Right ventricle myocardium inferior (tissue), 1 donor: ENCODE results near the gene CAT. TPM values are rescaled to one million over a fixed set of nuclear protein-coding genes. Genes with fewer than 3 reads are reported as not detected.
A peak's percentile ranks its signal among the peaks of the same experiment; 100 is the strongest.
"Not testable (repeated sequence)": the region's sequence is repeated elsewhere in the genome, so short reads cannot be mapped to it uniquely, and the experiment has no call there.

ENCODE experiments used
- ATAC-seq: fragments of 200-7000 bp; cut with Tn5 transposase; one replicate; pipeline ENCODE4 v1.9.1; 2020; ENCODE audit warnings: mild to moderate bottlenecking, moderate library complexity
- DNase-seq: peaks from one replicate; pipeline ENCODE4 v3.0.0; 2021; ENCODE audit errors: missing footprints
- intact Hi-C: fragments of 100-400 bp; cut with DNase I; formaldehyde crosslinking; loops from one replicate; pipeline ENCODE4 v1.11.0; 2022
- total RNA-seq: library from RNA; stranded (reverse); fragmentation: NEBNext Ultra II Directional; extraction: Animal tissue kit (Norgen Biotek cat#: 25700); gene quantifications from one replicate; pipeline ENCODE4 v1.2.1, GENCODE V29; 2021
- donor health status: DM: no; HTN: yes; CAD: no; lungs with severe emphysema.

Gene CAT
- total RNA-seq, 1 donor from 2014 or later: 152 TPM

DNA sequence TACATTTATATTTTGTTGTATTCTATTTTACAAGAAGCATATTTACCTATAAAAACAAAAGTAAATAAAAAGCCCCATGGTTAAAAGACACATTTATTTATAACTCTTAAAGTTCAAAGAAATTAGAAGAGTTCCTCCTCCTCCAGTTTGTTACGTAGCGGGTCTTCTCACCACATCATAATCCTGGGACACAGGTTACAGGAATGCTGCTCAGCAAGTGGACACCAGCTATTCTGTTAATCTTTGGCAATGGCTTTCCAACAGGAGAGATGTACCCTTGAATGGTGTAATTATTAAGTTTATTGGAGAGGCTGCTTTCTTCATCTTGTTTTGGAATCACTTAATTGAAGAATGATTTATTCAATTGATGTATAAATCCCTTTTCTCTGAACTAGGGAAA, 19.6 kb upstream of the CAT start:
- intact Hi-C loops: no loop called here

DNA sequence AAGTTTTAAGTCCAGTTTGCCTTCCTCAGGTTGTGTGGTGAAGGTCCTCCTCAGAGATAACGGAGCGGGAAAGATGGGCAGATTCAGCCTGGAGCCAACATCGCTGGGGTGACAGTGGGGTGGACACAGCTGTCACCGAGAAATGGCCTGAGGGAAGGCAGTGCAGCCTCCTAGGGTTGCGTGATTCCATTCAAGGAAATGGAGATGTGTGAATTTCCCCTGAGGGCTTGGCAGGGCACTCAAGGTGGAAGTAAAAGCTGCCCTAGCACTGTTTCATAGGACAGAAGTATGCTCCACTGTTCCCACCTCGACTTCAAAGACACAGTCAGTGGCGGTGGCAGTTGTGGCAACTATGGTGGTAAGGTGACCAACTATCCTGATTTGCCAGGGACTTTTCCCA, 15.4 kb upstream of the CAT start:
- DNase-seq (no peak), ATAC-seq (no peak)
- intact Hi-C loops: no loop called here

More for the DNA sequence above, 19.6 kb upstream of the CAT start:
- ATAC-seq: no peak
- DNase-seq: no peak

DNA sequence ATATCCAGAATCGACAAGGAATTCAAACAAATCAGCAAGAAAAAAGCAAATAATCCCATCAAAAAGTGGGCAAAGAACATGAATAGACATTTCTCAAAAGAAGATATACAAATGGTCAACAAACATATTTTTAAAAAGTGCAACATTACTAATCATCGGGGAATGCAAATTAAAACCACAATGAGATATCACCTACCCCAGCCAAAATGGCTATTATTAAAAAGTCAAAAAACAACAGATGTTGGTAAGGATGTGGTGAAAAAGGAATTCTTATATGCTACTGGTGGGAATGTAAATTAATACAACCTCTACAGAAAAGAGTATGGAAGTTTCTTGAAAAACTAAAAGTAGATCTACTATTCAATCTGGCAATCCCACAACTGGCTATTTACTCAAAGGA, 13.9 kb upstream of the CAT start:
- ATAC-seq, intact Hi-C loops, DNase-seq: not testable (repeated sequence)

DNA sequence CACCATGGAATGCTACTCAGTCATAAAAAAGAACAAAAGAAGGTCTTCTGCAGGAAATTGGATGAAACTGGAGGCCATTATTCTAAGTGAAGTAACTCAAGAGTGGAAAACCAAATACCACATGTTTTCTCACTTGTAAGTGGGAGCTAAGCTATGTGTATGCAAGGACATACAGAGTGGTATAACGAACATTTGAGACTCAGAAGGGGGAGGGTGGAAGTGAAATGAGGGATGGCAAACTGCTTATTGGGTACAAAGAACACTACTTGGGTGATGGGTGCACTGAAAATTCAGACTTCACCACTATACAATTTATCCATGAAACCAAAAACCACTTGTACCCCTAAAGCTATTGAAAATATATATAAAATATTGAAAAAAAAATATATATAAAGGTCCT, 13.4 kb upstream of the CAT start:
- intact Hi-C loops: no loop called here
- no peak for DNase-seq
- no peak for ATAC-seq

DNA sequence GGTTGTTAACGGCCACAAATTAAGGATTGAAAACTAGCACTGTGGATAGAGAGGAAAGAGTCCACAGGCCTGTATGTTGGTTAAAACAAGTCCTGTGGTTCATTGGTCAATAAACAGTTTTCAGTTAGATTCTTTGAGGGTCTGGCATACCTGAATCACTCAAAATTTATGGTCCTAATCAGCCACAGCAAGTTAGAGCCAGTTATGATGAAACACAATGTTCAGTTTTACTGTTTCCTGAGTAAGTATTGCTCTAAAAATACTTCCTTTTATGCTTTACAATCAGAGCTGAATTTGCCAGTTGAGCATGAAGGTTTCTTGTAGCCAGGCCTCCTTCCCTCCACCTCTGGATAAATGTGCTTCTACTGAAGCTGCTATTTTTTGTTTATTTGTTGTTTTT, 12.9 kb upstream of the CAT start:
- no peak for ATAC-seq
- intact Hi-C loops: no loop called here

DNA sequence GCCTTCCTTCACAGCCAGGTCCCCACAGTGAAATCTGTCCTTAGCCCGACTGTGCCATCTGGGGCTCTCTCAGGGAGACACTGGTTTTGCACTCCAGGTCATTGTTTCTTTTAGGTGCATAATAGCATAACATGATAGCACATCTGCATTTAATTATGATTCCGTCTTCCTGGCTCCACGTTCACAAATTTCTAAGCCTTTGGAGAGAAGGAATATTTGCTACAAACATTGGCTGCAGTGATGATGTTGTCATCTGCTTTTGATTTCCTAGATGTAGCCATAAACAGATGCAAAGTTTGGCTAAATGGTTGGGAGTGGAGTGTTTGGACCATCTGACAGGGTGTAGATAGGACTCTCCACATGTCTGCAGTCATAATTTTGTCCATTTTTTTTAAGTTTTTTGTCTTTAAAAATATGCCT, 12.0 kb upstream of the CAT start:
- peak; percentile 83 for ATAC-seq
- intact Hi-C loops: no loop called here
- DNase-seq: no peak

More for the DNA sequence above, 12.9 kb upstream of the CAT start:
- DNase-seq: no peak

DNA sequence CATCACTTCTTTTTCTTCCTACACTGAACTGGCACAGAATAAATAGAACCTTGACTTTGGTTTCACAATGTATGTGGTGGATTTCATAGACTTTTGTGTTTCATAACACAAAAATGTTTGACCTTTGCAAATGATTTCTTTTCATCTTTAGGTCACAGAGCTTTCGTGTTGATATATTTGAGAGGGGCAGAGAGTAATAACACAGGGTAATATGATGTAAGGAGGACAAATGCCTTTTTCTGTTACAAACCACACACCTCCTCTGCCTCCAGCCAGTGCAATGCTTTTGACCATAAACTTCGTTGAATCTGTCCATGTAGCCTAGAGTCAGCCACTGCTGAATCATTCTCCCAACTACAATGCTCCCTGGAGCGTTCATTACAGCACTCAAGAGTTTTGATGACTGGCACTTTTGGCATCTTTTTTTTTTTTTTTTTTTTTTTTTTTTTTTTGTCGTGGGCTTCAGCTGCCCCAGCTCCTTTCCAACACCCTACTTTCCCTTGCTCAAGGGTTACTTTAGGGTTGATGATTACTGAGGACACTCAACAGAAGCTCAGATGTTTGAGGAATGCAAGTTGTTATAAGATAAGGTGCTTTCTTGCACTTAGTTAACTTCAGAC, 11.4 kb upstream of the CAT start:
- intact Hi-C loops: no loop called here
- ATAC-seq: peak; percentile 48
- no peak for DNase-seq

DNA sequence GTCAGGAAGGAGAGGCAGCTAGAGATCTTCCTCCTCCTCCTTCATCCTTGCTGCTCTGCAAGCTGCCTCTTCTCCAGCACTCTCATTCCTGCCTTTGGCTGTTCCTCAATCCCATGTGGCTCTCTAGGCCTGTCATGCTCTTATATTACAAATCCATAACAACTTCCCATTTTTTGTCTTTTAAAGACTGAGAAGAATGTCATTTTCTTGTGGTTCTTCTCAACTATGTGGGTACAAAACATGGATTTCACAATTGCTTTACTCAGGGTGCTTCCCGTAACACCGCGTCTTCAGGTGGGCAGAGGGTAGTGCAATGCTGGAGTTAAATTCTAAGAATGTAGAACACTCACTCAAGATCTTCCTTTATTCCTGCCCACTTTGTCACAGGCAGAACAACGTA, 6.8 kb upstream of the CAT start:
- DNase-seq: no peak
- no peak for ATAC-seq
- intact Hi-C loops: no loop called here

DNA sequence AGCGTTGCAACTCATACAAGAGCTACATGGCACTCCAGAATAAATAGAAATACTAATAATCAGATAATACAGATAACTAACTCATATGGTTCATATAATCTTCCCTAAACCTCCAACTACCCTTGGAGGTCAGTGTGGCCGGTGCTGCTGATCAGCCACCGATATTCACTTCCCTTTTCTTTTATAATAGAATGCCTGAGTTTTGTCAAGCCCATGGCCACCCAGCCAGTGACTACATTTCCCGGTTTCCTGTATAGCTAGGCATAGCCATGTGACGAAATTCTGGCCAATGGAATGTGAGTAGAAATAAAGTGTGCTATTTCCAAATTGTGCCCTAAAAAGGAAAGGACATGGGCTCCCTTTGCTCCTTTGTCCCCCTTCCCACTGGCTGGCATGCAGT, 5.9 kb upstream of the CAT start:
- DNase-seq: no peak
- intact Hi-C loops: no loop called here
- no peak for ATAC-seq

DNA sequence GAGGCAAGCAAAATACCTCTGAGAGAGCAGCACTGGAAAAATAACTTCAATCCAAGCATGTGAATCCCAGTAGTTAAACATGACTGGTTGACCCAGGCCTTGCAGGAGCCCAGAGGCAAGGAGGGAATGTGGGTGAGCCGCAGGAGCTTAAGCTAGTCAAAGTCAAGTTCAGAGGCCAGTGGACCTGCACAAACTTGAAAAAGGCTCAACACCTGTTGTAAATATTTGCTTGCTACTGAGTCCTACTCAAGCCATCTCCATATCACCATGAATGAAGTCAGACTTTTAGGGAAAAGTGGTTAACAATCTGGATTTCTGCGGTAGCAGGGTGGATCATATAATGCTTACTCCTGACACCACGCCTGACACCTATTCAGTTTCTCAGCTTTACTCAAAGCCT, 4.8 kb upstream of the CAT start:
- ATAC-seq: no peak
- no peak for DNase-seq
- intact Hi-C loops: no loop called here

DNA sequence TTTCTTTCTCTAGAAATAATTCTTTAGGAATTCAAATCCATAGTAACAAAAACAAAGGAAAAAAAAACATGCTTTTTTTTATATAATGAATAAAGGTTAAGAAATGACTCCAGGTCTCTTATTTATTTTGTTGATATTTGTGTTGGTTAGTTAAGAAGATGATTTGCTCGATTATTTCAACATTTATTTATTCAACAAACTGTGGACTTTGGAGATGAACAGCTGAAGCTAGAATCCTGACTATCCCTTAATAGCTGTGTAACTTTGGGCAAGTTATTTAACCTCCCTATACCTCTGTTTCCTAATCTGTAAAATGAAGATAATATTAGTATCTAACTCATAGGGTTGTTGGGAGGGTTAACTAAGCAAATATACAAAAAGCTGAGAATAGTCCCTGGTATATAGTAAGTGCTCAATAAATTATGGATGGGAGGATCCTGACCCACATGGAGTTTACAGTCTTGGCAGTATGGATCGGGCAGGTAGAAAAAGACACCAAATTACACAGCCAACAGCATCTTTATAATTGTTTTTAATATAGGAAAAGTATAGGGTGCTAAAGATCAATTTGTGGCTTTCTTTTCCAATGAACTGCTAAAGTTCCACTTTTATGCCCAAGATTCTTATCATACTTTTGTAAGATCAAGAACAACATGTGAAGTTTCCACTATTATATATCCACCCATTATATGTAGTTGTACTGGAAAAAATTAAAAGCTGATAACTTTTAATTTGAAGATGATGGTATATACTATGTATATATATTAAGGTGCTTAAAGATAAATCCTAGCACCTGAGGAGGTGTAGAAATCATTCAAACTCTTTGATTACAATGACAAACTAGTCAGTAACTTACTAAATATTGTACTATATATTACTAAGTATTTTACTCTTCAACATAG, 1.3 kb upstream of the CAT start:
- DNase-seq (no peak), ATAC-seq (no peak)
- intact Hi-C loops: no loop called here

DNA sequence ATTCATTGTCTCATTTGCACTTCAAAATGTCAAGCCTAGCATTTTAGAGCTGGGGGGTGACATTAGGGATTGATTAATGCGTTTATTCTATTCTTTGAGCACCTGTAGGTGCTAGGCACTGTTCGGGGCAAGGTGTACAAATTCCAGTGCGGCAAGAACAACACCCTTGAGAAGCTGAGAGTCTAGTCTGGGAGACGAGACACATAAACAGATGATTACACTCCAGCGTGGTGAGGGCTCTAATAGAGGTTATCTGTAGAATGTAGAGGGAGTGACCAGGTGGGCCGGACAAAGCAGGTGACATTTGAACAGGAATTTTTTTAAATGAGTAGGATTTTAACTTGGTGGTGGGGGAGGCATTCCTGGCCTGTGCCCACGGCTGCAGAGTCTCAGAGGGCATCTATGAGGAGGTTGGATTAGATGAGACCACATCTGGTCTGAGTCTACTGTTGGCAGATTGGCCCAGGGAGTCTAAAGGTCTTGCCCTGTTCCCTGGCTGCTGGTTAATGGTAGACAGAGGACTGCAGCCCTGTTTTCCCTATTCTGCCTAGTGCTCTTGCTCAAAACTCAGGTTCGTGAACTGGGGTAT, 970 bp downstream of the CAT start:
- intact Hi-C loops: no loop called here
- DNase-seq (no peak), ATAC-seq (no peak)

DNA sequence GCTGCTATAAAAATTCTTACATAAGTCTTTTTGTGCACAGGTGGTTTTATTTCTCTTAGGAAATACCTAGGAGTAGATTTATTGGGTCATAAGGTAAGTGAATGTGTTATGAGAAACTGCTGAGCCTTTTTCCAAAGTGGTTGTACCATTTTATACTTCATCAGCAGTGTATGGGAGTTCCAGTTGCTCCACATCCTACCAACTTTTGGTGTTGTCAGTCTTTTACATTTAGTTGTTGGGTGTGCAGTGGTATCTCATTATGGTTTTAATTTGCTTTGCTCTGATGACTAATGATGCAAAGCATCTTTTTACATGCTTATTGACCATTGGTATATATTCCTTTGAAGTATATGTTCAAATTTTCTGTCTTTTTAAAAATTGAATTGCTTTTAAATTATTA, 3.1 kb downstream of the CAT start:
- no peak for ATAC-seq
- DNase-seq: no peak
- intact Hi-C loops: no loop called here

DNA sequence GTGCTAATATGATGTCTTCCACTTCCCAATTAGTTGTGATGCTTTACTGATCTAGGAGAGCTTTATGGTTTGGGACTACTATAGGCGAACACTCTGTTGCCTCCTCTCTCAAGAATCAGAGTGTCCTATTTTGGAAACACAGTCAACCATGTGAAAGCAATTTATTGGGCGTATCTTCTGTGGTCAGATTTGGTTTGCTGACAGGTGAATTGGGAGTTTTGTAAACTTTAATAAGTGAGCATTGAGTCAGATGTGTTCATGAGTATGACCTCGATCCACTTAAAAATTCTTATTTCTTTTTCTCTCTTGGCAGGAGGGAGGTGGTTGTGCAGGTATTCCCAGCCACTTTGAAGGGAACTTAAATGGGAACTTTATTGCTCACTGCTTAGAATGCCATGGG, 4.4 kb downstream of the CAT start:
- DNase-seq (no peak), ATAC-seq (no peak)
- intact Hi-C loops: no loop called here

DNA sequence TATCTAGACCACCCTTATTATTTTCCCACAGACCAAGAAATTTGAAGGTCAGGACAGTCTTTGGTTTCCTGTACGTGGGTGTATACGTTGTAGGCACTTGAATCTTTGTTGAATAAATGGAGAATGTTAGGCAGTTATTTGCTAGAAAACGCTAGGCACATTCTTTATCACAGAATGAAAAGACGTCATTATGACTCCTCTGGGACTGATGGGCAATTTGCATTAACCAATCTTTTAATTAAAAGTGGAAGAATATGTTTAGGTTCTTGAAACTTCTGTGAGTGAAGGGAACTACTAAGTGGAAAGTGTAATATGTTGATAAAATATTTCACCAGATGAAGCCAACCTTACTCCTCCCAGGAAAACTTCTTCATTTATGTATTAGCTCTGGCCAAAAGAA, 5.7 kb downstream of the CAT start:
- ATAC-seq: no peak
- intact Hi-C loops: no loop called here
- no peak for DNase-seq

DNA sequence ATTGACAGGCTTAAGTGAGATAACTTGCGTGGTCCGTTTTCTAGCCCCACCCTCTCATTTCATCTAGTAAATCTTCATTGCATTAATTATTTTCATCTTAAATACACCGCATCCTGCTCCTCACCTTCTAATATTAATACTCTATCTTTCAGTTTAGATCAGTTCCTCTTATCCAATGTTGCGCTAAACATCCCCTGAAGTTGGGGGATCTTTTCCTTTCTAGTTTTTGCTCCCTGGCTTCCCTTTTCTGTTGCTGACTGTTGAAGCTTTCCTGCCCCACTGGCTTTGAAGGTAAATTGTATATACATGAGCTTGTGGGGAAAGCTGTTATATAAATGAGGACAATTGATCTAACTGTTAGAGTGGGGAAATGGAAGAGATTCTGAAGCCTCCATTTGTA, 7.2 kb downstream of the CAT start:
- intact Hi-C loops: no loop called here
- DNase-seq (no peak), ATAC-seq (no peak)

DNA sequence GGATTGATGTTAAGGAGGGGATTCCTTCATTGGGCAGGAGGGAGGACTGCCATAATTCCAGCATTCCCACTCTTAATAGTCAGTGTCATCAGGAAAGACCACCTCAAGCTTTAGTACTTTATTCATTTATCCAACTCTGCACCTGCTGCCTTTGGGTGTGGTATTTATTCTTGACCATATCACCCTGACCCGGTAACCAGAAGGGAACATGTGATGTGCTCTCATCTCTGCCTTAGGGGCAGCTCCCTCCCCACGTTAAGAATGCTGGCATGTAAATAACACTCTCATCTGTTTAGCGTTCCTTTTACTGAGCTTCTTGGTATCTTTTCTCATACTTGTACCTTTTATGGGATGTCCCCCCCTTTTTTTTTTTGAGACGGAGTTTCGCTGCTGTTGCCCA, 7.7 kb downstream of the CAT start:
- DNase-seq (no peak), ATAC-seq (no peak)
- intact Hi-C loops: no loop called here

DNA sequence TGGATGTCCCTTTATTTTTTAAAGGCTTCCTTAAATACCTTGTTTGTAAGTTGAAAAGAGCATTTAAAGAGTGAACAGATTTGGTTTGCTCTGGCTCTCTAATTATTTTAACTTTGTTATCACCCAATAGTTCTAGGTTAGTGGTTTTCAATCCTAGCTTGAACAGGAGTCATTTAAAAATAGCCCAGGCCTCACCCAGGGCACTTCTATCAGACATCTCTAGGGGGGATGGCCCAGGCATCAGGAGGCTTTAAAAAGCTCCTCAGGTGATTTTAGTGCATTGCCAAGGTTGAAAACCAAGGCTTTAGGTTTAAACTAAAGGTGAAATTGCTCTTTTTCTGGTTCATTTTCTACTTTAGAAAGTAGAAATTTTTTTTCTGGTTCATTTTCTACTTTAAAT, 8.3 kb downstream of the CAT start:
- intact Hi-C loops: no loop called here
- ATAC-seq (peak; percentile 51), DNase-seq (no peak)

DNA sequence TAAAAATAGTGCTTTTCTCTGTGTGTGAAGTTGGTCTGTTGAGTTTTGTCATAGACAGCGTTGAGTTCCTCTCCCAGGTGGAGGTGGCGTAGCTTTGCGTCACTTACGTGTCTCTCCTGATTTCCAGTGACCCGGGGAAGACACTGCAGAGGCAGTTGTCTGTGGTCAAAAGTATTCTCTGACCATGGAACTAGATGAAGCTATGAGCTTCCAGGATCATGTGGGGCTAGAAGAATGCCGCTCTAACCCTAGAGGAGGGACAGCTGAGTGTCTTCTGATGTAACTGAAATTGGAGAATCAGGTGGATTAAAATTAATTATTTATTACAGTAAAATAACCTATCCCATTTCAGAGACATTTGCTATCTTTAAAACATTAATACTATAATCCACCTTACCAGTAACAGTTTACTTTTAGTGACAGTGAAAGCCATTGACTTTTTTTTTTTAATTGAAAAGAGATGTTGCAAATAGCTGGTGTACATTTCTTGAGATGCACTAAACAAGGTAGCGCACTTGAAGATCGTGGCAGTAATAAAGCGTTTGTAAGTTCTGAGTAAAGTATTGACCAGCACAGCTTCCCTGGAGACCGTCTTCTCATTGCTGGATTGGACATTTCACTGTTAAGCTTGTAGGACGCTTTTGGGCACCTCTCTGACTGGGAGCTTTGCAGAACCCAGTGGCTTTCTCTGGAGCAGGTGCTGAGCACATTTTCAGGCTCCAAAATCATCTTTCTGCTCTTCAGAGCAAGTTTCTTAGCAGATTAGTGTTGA, 9.7 kb downstream of the CAT start:
- intact Hi-C loops: no loop called here
- DNase-seq (no peak), ATAC-seq (no peak)
